Ecto neural progenitor cell (in vitro differentiated cells): ENCODE measurements around the gene CACNG3.

Experiments
- DNase-seq: peaks from one replicate; pipeline ENCODE4 v3.0.0-alpha.2; 2018; ENCODE audit warnings: low spot score

Gene CACNG3

GRCh38 chr16:24396350-24397271, 140.5 kb downstream of the CACNG3 start:
- no peak for DNase-seq

GRCh38 chr16:24409045-24409444, 152.9 kb downstream of the CACNG3 start:
- no peak for DNase-seq
